ENCODE data around the gene CCDC24. TPM values are rescaled to one million over a fixed set of nuclear protein-coding genes. Genes with fewer than 3 reads are reported as not detected.
A peak's percentile ranks its signal among the peaks of the same experiment; 100 is the strongest.

CCDC24 gene
- total RNA-seq, 4 donors from 2014 or later = 3.0 to 7.3 (median 4.7) TPM

- no peak for TF ChIP-seq POLR2A (IDR thresholded peaks at IDR 0.05)
- peak in 3 of 6 experiments; percentile 17 to 32 (median 27) for TF ChIP-seq CTCF (IDR thresholded peaks at IDR 0.05)
- 2% methylated on average over 14 to 26 of the region's 47 CpGs for WGBS, 2 donors
- intact Hi-C loops (cut with DNase I) = no loop called here
- no peaks in the 10 kb centered on the region for H3K9me3 ChIP-seq
- DNase-seq = peak; percentile 91
- H3K27me3 ChIP-seq = no peaks in the 10 kb centered on the region
- peaks cover 5 to 50% (median 8%) of the 10 kb centered on the region in 3 donors for H3K36me3 ChIP-seq
- peak within 1 kb of the TSS; percentile 66 to 84 (median 78) for H3K4me3 ChIP-seq
- peaks cover 15 to 37% (median 20%) of the 10 kb centered on the region in 3 donors for H3K4me1 ChIP-seq
- H3K27ac ChIP-seq = peak within 1 kb of the TSS; percentile 14 to 63 (median 45)
Measured at GRCh38 chr1:43969746-43970466, 21.5 kb upstream of the CCDC24 start, which contains the start of gene DPH2. TSS of gene DPH2 (plus strand) at chr1:43970010. CDS start at chr1:43970176, 166 bp downstream.

- intact Hi-C loops (cut with DNase I) = no loop called here
- Histone ChIP-seq H3K9me3 (no peaks in the 10 kb centered on the region), H3K4me3 (peak overlapping the region; percentile 66 to 84 (median 78)), H3K27ac (peak overlapping the region; percentile 14 to 63 (median 45)), H3K36me3 (peaks cover 5 to 46% (median 8%) of the 10 kb centered on the region in 3 donors), H3K27me3 (no peaks in the 10 kb centered on the region), H3K4me1 (peaks cover 17 to 39% (median 20%) of the 10 kb centered on the region in 3 donors)
- no peak for TF ChIP-seq CTCF (IDR thresholded peaks at IDR 0.05)
- DNase-seq = no peak
- WGBS, 2 donors = 35 to 70% methylated on average over 3 to 5 of the region's 5 CpGs
Measured at GRCh38 chr1:43970502-43970901, 20.9 kb upstream of the CCDC24 start.

- TF ChIP-seq CTCF (IDR thresholded peaks at IDR 0.05) = no peak
- no peak for TF ChIP-seq POLR2A (IDR thresholded peaks at IDR 0.05)
- H3K27ac ChIP-seq = no peak overlapping the region
- peaks cover 4 to 43% (median 5%) of the 10 kb centered on the region in 3 donors for H3K36me3 ChIP-seq
- DNase-seq = no peak
- H3K4me3 ChIP-seq = peak overlapping the region in 2 of 4 donors; percentile 66 to 83
- intact Hi-C loops (cut with DNase I) = no loop called here
- no peaks in the 10 kb centered on the region for H3K9me3 ChIP-seq
- peaks cover 21 to 43% (median 24%) of the 10 kb centered on the region in 3 donors for H3K4me1 ChIP-seq
- no peaks in the 10 kb centered on the region for H3K27me3 ChIP-seq
- 80 to 93% methylated on average over 8 to 9 of the region's 9 CpGs for WGBS, 2 donors
Measured at GRCh38 chr1:43970911-43971310, 20.5 kb upstream of the CCDC24 start.

GRCh38 chr1:43971336-43971980, 19.9 kb upstream of the CCDC24 start:
- H3K27ac ChIP-seq = no peak overlapping the region
- H3K36me3 ChIP-seq = peaks cover 1 to 43% (median 7%) of the 10 kb centered on the region in 3 donors
- H3K4me3 ChIP-seq = no peak overlapping the region
- H3K27me3 ChIP-seq = no peaks in the 10 kb centered on the region
- DNase-seq = no peak
- intact Hi-C loops (cut with DNase I) = no loop called here
- no peaks in the 10 kb centered on the region for H3K9me3 ChIP-seq
- TF ChIP-seq POLR2A (IDR thresholded peaks at IDR 0.05) = no peak
- no peak for TF ChIP-seq CTCF (IDR thresholded peaks at IDR 0.05)
- H3K4me1 ChIP-seq = peaks cover 26 to 48% (median 30%) of the 10 kb centered on the region in 3 donors
- 85 to 100% methylated on average over 3 to 11 of the region's 17 CpGs for WGBS, 2 donors

GRCh38 chr1:43973981-43974442, 17.4 kb upstream of the CCDC24 start:
- Histone ChIP-seq H3K4me1 (peaks cover 40 to 72% (median 47%) of the 10 kb centered on the region in 3 donors), H3K27me3 (no peaks in the 10 kb centered on the region), H3K9me3 (no peaks in the 10 kb centered on the region), H3K4me3 (peak overlapping the region; percentile 62 to 99 (median 86)), H3K27ac (peak overlapping the region; percentile 89 to 98 (median 96)), H3K36me3 (peaks cover 12 to 48% (median 20%) of the 10 kb centered on the region in 3 donors)
- no peak for TF ChIP-seq POLR2A (IDR thresholded peaks at IDR 0.05)
- no peak for TF ChIP-seq CTCF (IDR thresholded peaks at IDR 0.05)
- no peak for DNase-seq
- WGBS, 2 donors = 29 to 31% methylated on average over 9 of the region's 9 CpGs
- intact Hi-C loops (cut with DNase I) = no loop called here
